ENCODE measurements around the gene UBE2I.

The UBE2I gene

GRCh38 chr16:1288813-1289476 is 20.5 kb upstream of the UBE2I start:
- Histone ChIP-seq H3K36me3 (ENCODE audit: insufficient read depth, low read length) (no peaks in the 10 kb centered on the region), H3K4me2 (ENCODE audit: insufficient read depth, low read length) (no peak overlapping the region), H3K4me3 (ENCODE audit: low read depth in 1 of 2, low read length in 2 of 2) (no peak overlapping the region), H3K27me3 (ENCODE audit: insufficient read depth, low read length, poor library complexity) (no peaks in the 10 kb centered on the region), H3K79me2 (ENCODE audit: insufficient read depth, low read length) (no peaks in the 10 kb centered on the region), H4K20me1 (ENCODE audit: insufficient read depth, low read length) (no peaks in the 10 kb centered on the region), H3K4me1 (ENCODE audit: insufficient read depth, low read length) (no peaks in the 10 kb centered on the region), H3K9ac (ENCODE audit: low read depth, low read length) (no peak overlapping the region), H3K27ac (ENCODE audit: low read length) (no peak overlapping the region), H2AFZ (ENCODE audit: low read depth, low read length) (no peak overlapping the region), H3K9me3 (ENCODE audit: insufficient read depth, low read length, severe bottlenecking) (no peaks in the 10 kb centered on the region)
- ATAC-seq (ENCODE audit: insufficient read depth, low read depth), result peak; percentile 48; the same call in 2 of the 3 replicates
- DNase-seq, result peak; percentile 40
- no peak for TF ChIP-seq EZH2 (IDR thresholded peaks at IDR 0.05; ENCODE audit: borderline replicate concordance, low read depth, low read length, severe bottlenecking)

DNA sequence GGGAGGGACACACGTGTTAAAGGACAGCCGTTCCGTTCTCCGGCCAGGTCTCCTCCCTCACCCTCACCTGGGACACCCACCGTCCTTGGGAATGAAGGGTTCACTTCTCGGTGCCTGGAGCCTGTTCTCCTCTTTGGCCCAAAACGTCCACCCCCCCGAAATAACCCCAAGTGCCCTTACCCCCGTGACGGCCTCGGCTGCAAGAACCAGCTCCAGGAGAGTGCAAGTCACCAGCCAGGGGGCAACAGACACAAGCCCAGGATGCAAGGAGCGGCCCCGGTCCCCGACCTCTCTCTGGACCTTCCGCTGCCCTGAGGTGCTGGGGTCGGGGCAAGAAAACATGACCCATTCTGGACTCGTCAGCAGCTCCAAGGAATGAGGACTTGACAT is 20.0 kb upstream of the UBE2I start:
- no peak for DNase-seq
- no peak for TF ChIP-seq EZH2 (IDR thresholded peaks at IDR 0.05; ENCODE audit: borderline replicate concordance, low read depth, low read length, severe bottlenecking)
- no peak for TF ChIP-seq CTCF (IDR thresholded peaks at IDR 0.05; ENCODE audit: borderline replicate concordance, extremely low read depth, low read length, poor library complexity, severe bottlenecking)
- Histone ChIP-seq H3K27me3 (ENCODE audit: insufficient read depth, low read length, poor library complexity) (no peaks in the 10 kb centered on the region), H3K4me1 (ENCODE audit: insufficient read depth, low read length) (no peaks in the 10 kb centered on the region), H4K20me1 (ENCODE audit: insufficient read depth, low read length) (no peaks in the 10 kb centered on the region), H3K79me2 (ENCODE audit: insufficient read depth, low read length) (no peaks in the 10 kb centered on the region), H3K4me3 (ENCODE audit: low read depth in 1 of 2, low read length in 2 of 2) (no peak overlapping the region), H3K4me2 (ENCODE audit: insufficient read depth, low read length) (no peak overlapping the region), H3K36me3 (ENCODE audit: insufficient read depth, low read length) (no peaks in the 10 kb centered on the region), H2AFZ (ENCODE audit: low read depth, low read length) (no peak overlapping the region), H3K27ac (ENCODE audit: low read length) (no peak overlapping the region), H3K9ac (ENCODE audit: low read depth, low read length) (no peak overlapping the region), H3K9me3 (ENCODE audit: insufficient read depth, low read length, severe bottlenecking) (no peaks in the 10 kb centered on the region)
- no peak for ATAC-seq (ENCODE audit: insufficient read depth, low read depth)

GRCh38 chr16:1290063-1290501 is 19.4 kb upstream of the UBE2I start:
- Histone ChIP-seq H3K4me1 (ENCODE audit: insufficient read depth, low read length) (no peaks in the 10 kb centered on the region), H3K9ac (ENCODE audit: low read depth, low read length) (no peak overlapping the region), H3K9me3 (ENCODE audit: insufficient read depth, low read length, severe bottlenecking) (no peaks in the 10 kb centered on the region), H3K27ac (ENCODE audit: low read length) (no peak overlapping the region), H2AFZ (ENCODE audit: low read depth, low read length) (no peak overlapping the region), H3K79me2 (ENCODE audit: insufficient read depth, low read length) (no peaks in the 10 kb centered on the region), H3K4me3 (ENCODE audit: low read depth in 1 of 2, low read length in 2 of 2) (no peak overlapping the region), H3K36me3 (ENCODE audit: insufficient read depth, low read length) (no peaks in the 10 kb centered on the region), H3K27me3 (ENCODE audit: insufficient read depth, low read length, poor library complexity) (no peaks in the 10 kb centered on the region), H4K20me1 (ENCODE audit: insufficient read depth, low read length) (no peaks in the 10 kb centered on the region), H3K4me2 (ENCODE audit: insufficient read depth, low read length) (no peak overlapping the region)
- ATAC-seq (ENCODE audit: insufficient read depth, low read depth), result no peak
- no peak for DNase-seq
- TF ChIP-seq CTCF (IDR thresholded peaks at IDR 0.05; ENCODE audit: borderline replicate concordance, extremely low read depth, low read length, poor library complexity, severe bottlenecking) (no peak), EZH2 (IDR thresholded peaks at IDR 0.05; ENCODE audit: borderline replicate concordance, low read depth, low read length, severe bottlenecking) (no peak)

GRCh38 chr16:1290860-1291575 is 18.4 kb upstream of the UBE2I start:
- Histone ChIP-seq H3K4me1 (ENCODE audit: insufficient read depth, low read length) (no peaks in the 10 kb centered on the region), H3K9me3 (ENCODE audit: insufficient read depth, low read length, severe bottlenecking) (no peaks in the 10 kb centered on the region), H3K27me3 (ENCODE audit: insufficient read depth, low read length, poor library complexity) (no peaks in the 10 kb centered on the region), H4K20me1 (ENCODE audit: insufficient read depth, low read length) (no peaks in the 10 kb centered on the region), H3K9ac (ENCODE audit: low read depth, low read length) (no peak overlapping the region), H3K4me2 (ENCODE audit: insufficient read depth, low read length) (no peak overlapping the region), H3K36me3 (ENCODE audit: insufficient read depth, low read length) (no peaks in the 10 kb centered on the region), H3K4me3 (ENCODE audit: low read depth in 1 of 2, low read length in 2 of 2) (no peak overlapping the region), H2AFZ (ENCODE audit: low read depth, low read length) (no peak overlapping the region), H3K27ac (ENCODE audit: low read length) (no peak overlapping the region), H3K79me2 (ENCODE audit: insufficient read depth, low read length) (no peaks in the 10 kb centered on the region)
- DNase-seq (no peak), ATAC-seq (ENCODE audit: insufficient read depth, low read depth) (no peak)
- TF ChIP-seq CTCF (IDR thresholded peaks at IDR 0.05; ENCODE audit: borderline replicate concordance, extremely low read depth, low read length, poor library complexity, severe bottlenecking) (no peak), EZH2 (IDR thresholded peaks at IDR 0.05; ENCODE audit: borderline replicate concordance, low read depth, low read length, severe bottlenecking) (no peak)
